ENCODE results near the gene SELENON.

- TF ChIP-seq FIP1L1 (IDR thresholded peaks at IDR 0.05; ENCODE audit: low read depth, low read length, poor library complexity, severe bottlenecking) (no peak), ZNF274 (IDR thresholded peaks at IDR 0.05; ENCODE audit: borderline replicate concordance, low read depth, low read length) (no peak), ADNP (tag; IDR thresholded peaks at IDR 0.05) (no peak), TBL1XR1 (IDR thresholded peaks at IDR 0.05; ENCODE audit: low read length in 2 of 2) (no peak), HIVEP1 (CRISPR knock-in tag; IDR thresholded peaks at IDR 0.05) (no peak), ZNF512 (tag; IDR thresholded peaks at IDR 0.05) (peak; percentile 87), ZNF239 (CRISPR knock-in tag; IDR thresholded peaks at IDR 0.05) (no peak), RAD21 (CRISPR knock-in tag; conservative IDR thresholded peaks at IDR 0.05 in 1 of 2, IDR thresholded peaks at IDR 0.05 in 1 of 2) (no peak), POLR2A (conservative IDR thresholded peaks at IDR 0.05) (no peak), TAF1 (IDR thresholded peaks at IDR 0.05; ENCODE audit: control insufficient read depth, extremely low read depth, insufficient read depth, low read length, severe bottlenecking) (no peak)
These were observed 48.9 kb upstream of the SELENON start for GRCh38 chr1:25750923-25751605.

Data from K562 (cell line).